OCI-LY7 (cell line): ENCODE data around the gene KLHL22. TPM values are rescaled to one million over a fixed set of nuclear protein-coding genes. Genes with fewer than 3 reads are reported as not detected.

ENCODE experiments used
- BruUV-seq: library from RNA; stranded (reverse); fragments of 400-500 nt; replicated peaks from 2 replicates; lab custom pipeline; 2021; lab: Mats Ljungman, UMichigan
- CTCF ChIA-PET: fragments of 300-600 bp; sonication (Branson Sonifier 250); formaldehyde crosslinking; loops from one replicate; lab custom pipeline; 2022; ENCODE audit warnings: antibody characterized with exemption; ENCODE audit not compliant: unreplicated experiment; lab: Charles Lee
- POLR2A ChIA-PET: fragments of 300-600 bp; sonication (Branson Sonifier 250); formaldehyde crosslinking; loops from one replicate; lab custom pipeline; 2022; ENCODE audit warnings: antibody characterized with exemption; lab: Charles Lee
- DNase-seq: peaks from one replicate; pipeline ENCODE4 v3.0.0-alpha.2; 2015; ENCODE audit warnings: low spot score
- H2AFZ ChIP-seq: fragments of 200-600 bp; sonication (generic), shearing (Covaris generic); 2 replicates; pipeline ENCODE4 v1.6.1; 2014; ENCODE audit warnings: mild to moderate bottlenecking, antibody characterized with exemption, low read length, moderate library complexity
- H3K27ac ChIP-seq: fragments of 200-600 bp; sonication (generic); 2 replicates; pipeline ENCODE4 v1.5.1; 2014; ENCODE audit warnings: mixed run types, low read depth, mild to moderate bottlenecking, moderate library complexity, low read length, inconsistent platforms; ENCODE audit not compliant: poor library complexity, severe bottlenecking
- H3K36me3 ChIP-seq: fragments of 200-600 bp; sonication (generic); 2 replicates; pipeline ENCODE4 v1.6.1; 2014; ENCODE audit warnings: mild to moderate bottlenecking, antibody characterized with exemption, low read length, moderate library complexity, mixed read lengths; ENCODE audit not compliant: insufficient read depth
- H3K4me1 ChIP-seq: fragments of 200-600 bp; sonication (generic); 2 replicates; pipeline ENCODE4 v1.5.1; 2014; ENCODE audit warnings: mild to moderate bottlenecking, low read length; ENCODE audit not compliant: insufficient read depth, poor library complexity, severe bottlenecking
- H3K4me2 ChIP-seq: fragments of 200-600 bp; sonication (generic); 2 replicates; pipeline ENCODE4 v1.6.1; 2014; ENCODE audit warnings: mild to moderate bottlenecking, low read length
- H3K4me3 ChIP-seq: fragments of 200-600 bp; sonication (generic); 2 replicates; pipeline ENCODE4 v1.5.1; 2014; ENCODE audit warnings: mild to moderate bottlenecking, low read depth, low read length; ENCODE audit not compliant: poor library complexity, severe bottlenecking
- H3K79me2 ChIP-seq: fragments of 200-600 bp; sonication (generic); 2 replicates; pipeline ENCODE4 v1.6.1; 2016; ENCODE audit warnings: low read depth, mild to moderate bottlenecking, low read length, moderate library complexity, mixed read lengths; ENCODE audit not compliant: insufficient read depth
- H3K9me2 ChIP-seq: fragments of 200-600 bp; sonication (generic); 2 replicates; pipeline ENCODE4 v1.6.1; 2016; ENCODE audit warnings: mild to moderate bottlenecking, low read length, mixed read lengths; ENCODE audit not compliant: insufficient read depth
- H3K9me3 ChIP-seq: fragments of 200-600 bp; sonication (generic); 2 replicates; pipeline ENCODE4 v1.6.1; 2014; ENCODE audit warnings: mild to moderate bottlenecking, mixed run types, low read length, mixed read lengths
- H4K20me1 ChIP-seq: fragments of 200-600 bp; sonication (generic); 2 replicates; pipeline ENCODE4 v1.6.1; 2014; ENCODE audit warnings: mild to moderate bottlenecking, antibody characterized with exemption, low read length, moderate library complexity, mixed read lengths; ENCODE audit not compliant: insufficient read depth
- CTCF ChIP-seq: fragments of 200-600 bp; sonication (generic); conservative IDR thresholded peaks from 2 replicates; pipeline ENCODE4 v1.5.1; 2014; ENCODE audit warnings: mild to moderate bottlenecking, antibody characterized with exemption, low read length, moderate library complexity, mixed read lengths
- EZH2phosphoT487 ChIP-seq: fragments of 200-600 bp; sonication (generic); IDR thresholded peaks from 2 replicates; pipeline ENCODE4 v1.6.1; 2018; ENCODE audit warnings: low read depth, borderline replicate concordance, mild to moderate bottlenecking, mixed run types, antibody characterized with exemption, low read length, moderate library complexity, mixed read lengths
- intact Hi-C: fragments of 100-400 bp; cut with micrococcal nuclease; formaldehyde crosslinking; loops from one replicate; pipeline ENCODE4 v1.10.0; 2022; ENCODE audit not compliant: unreplicated experiment
- total RNA-seq, 2 experiments: library from RNA; depleted of rRNA in 1 of 2; stranded (reverse); fragments of >200 nt in 1 of 2; shearing (Covaris generic) in 1 of 2; gene quantifications; 2 replicates each; pipeline ENCODE4 v1.2.3, GENCODE V29; 2014 to 2022

Gene KLHL22
- total RNA-seq, 2 experiments from 2014 or later = 14.8 to 38.1 TPM

DNA sequence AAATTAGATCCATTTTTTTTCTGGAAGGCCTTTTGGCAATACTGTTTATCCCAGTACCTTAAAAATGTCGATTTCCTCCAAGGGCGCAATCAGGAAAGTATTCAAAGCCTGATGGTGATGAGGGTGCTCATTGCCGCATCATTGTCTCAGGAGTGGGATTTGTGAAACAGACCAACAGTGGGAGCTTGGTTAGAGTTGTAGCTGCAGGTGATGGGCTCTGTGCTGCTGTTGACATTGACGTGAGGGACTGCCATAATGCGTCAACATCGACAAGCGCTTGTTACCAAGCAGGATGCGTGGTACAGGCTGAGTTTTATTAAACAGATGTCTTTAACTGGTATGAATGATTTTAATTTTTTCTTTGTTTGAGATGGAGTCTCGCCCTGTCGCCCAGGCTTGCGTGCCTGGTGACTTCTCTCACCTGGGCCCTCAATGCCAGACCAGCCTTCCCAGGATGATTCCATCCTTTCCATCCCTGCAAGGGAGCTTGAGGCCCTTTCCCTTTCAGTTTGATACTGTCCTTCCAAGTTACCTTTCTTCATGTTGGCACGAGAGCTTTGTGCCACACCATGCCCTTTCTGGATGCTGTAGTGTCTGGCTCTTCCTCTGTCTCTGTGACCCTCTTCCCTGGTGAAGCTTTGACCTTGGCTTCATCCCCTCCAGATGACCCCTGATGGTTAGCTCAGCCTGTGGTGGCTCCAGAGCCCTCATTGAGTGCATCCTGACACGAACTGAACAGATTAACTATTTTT lies 22.4 kb upstream of the KLHL22 start:
- Histone ChIP-seq H3K4me1 (peaks cover 4% of the 10 kb centered on the region), H3K4me2 (no peak overlapping the region), H3K9me3 (no peaks in the 10 kb centered on the region), H3K9me2 (no peaks in the 10 kb centered on the region), H3K4me3 (no peak overlapping the region), H3K27ac (no peak overlapping the region), H4K20me1 (peaks cover 6% of the 10 kb centered on the region; the same call in 1 of the 2 replicates), H3K36me3 (peaks cover 67% of the 10 kb centered on the region), H2AFZ (no peak overlapping the region), H3K79me2 (peaks cover 50% of the 10 kb centered on the region)
- ChIA-PET CTCF (no interaction called here), POLR2A (no interaction called here)
- BruUV-seq = no TSS peak
- TF ChIP-seq EZH2phosphoT487 (no peak), CTCF (no peak)
- intact Hi-C loops = loop anchor here (5.0 kb wide), 1 partner anchor 34 kb away; no protein-coding TSS in a partner anchor
- no peak for DNase-seq

- Histone ChIP-seq H3K79me2 (peaks cover 52% of the 10 kb centered on the region), H4K20me1 (peaks cover 6% of the 10 kb centered on the region; the same call in 1 of the 2 replicates), H3K4me2 (no peak overlapping the region), H3K4me1 (no peaks in the 10 kb centered on the region), H3K9me3 (no peaks in the 10 kb centered on the region), H2AFZ (no peak overlapping the region), H3K36me3 (peaks cover 63% of the 10 kb centered on the region), H3K4me3 (no peak overlapping the region), H3K9me2 (no peaks in the 10 kb centered on the region), H3K27ac (no peak overlapping the region)
- DNase-seq = no peak
- intact Hi-C loops = loop anchor here (5.0 kb wide), 1 partner anchor 35 kb away; no protein-coding TSS in a partner anchor
- no TSS peak for BruUV-seq
- ChIA-PET POLR2A (no interaction called here), CTCF (no interaction called here)
- TF ChIP-seq EZH2phosphoT487 = no peak
- no peak for TF ChIP-seq CTCF
Measured at GRCh38 chr22:20517422-20517821, 21.8 kb upstream of the KLHL22 start.

GRCh38 chr22:20516399-20516798 lies 20.8 kb upstream of the KLHL22 start:
- intact Hi-C loops = loop anchor here (5.0 kb wide), 1 partner anchor 36 kb away; no protein-coding TSS in a partner anchor
- peaks cover 2% of the 10 kb centered on the region for H3K4me1 ChIP-seq
- no peak for TF ChIP-seq EZH2phosphoT487
- TF ChIP-seq CTCF = no peak
- POLR2A ChIA-PET = interaction anchor here (0.6 to 0.7 kb wide), 2 partner anchors 16 to 338 kb away, joined by 3 to 6 read pairs; no protein-coding TSS in a partner anchor
- H3K79me2 ChIP-seq = peaks cover 53% of the 10 kb centered on the region
- no peak overlapping the region for H2AFZ ChIP-seq
- no peak overlapping the region for H3K27ac ChIP-seq
- H3K4me2 ChIP-seq = no peak overlapping the region
- CTCF ChIA-PET = no interaction called here
- peaks cover 6% of the 10 kb centered on the region; the same call in 1 of the 2 replicates for H4K20me1 ChIP-seq
- H3K9me3 ChIP-seq = no peaks in the 10 kb centered on the region
- DNase-seq = no peak
- H3K36me3 ChIP-seq = peaks cover 57% of the 10 kb centered on the region
- no peaks in the 10 kb centered on the region for H3K9me2 ChIP-seq
- H3K4me3 ChIP-seq = no peak overlapping the region
- no TSS peak for BruUV-seq
